Measurements from ENCODE around the gene VPS37C. TPM values are rescaled to one million over a fixed set of nuclear protein-coding genes. Genes with fewer than 3 reads are reported as not detected.

The VPS37C gene
- total and polyA plus RNA-seq, 9 of the 15 experiments (the other 6 are each of a cell fraction or from before 2014, with no cell fraction given): 0.62 to 29.8 (median 11.5) TPM

DNA sequence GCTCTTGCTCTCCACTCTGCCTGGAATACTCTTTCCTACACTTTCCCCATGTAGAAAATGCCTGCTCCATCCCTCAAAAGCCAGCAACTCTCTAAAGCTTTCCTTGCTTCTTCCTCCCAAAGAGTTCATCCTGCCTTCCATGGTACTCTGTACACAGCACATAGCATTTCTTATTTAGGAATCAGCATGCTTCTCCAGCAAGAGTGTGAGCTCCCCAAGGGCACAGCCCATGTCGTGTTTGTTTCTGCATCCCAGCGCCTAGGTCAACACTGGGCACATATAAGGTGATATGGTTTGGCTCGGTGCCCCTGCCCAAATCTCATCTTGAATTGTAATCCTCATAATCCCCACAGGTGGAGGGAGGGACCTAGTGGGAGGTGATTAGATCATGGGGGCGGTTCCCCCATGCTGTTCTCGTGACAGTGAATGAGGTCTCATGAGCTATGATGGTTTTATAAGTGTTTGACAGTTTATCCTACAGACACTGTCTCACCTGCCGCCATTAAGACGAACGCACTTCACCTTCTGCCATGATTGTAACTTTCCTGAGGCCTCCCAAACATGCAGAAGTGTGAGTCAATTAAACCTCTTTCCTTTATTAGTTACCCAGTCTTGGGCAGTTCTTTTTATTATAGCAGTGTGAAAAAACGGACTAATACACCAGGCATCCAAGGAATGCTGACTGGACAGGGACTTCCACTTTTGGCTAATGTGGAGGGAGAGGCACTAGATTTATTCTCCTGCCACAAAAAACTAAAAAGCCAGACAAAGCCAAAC lies 8.2 kb downstream of the VPS37C start:
- POLR2A ChIA-PET: interaction anchor here (0.9 to 2.8 kb wide), 4 partner anchors 13 to 19 kb away, joined by 3 to 13 read pairs (median 4); no protein-coding TSS in a partner anchor
- no peaks in the 10 kb centered on the region for H3K27me3 ChIP-seq (ENCODE audit: control insufficient read depth in 2 of 2, insufficient read depth in 2 of 2, low read length in 2 of 2)
- peaks cover 10% of the 10 kb centered on the region for H3K9me1 ChIP-seq (ENCODE audit: control insufficient read depth, insufficient read depth, low read length)
- DNase-seq (ENCODE audit: extremely low read depth in 1 of 4, low spot score in 3 of 4) (peak in 1 of 4 experiments; percentile 40), ATAC-seq (peak; percentile 21), FAIRE-seq (no peak)
- intact Hi-C loops (cut with micrococcal nuclease): no loop called here
- peaks cover 21% of the 10 kb centered on the region; the same call in 2 of the 3 replicates for H3K36me3 ChIP-seq (ENCODE audit: control insufficient read depth, insufficient read depth, low read length)
- peak overlapping the region; percentile 42; the same call in 1 of the 2 replicates for H3K4me2 ChIP-seq (ENCODE audit: insufficient read depth, low read length)
- no TSS peak for BruUV-seq (replicated peaks)
- H4K20me1 ChIP-seq (replicated peaks; ENCODE audit: control insufficient read depth, insufficient read depth, low read length): peaks cover 26% of the 10 kb centered on the region
- CTCF ChIA-PET (ENCODE audit: low intra/inter-chr PET ratio): no interaction called here
- no peak overlapping the region for H3K4me3 ChIP-seq
- peaks cover 40 to 48% of the 10 kb centered on the region in 2 experiments for H3K4me1 ChIP-seq (replicated peaks in 1 of 2; ENCODE audit: control insufficient read depth in 2 of 2, insufficient read depth in 2 of 2, low read length in 2 of 2)
- H3K27ac ChIP-seq (ENCODE audit: extremely low read depth, low read depth, low read length): peak overlapping the region; percentile 58; the same call in 1 of the 3 replicates
- no peak overlapping the region for H2AFZ ChIP-seq (ENCODE audit: low read depth, low read length)
- WGBS (ENCODE audit: insufficient coverage, low coverage, missing lambda C conversion rate): 39% methylated on average over 9 of the region's 9 CpGs
- TF ChIP-seq ESRRA (IDR thresholded peaks at IDR 0.05; ENCODE audit: borderline replicate concordance, low read depth) (no peak), MEIS2 (IDR thresholded peaks at IDR 0.05; ENCODE audit: partially characterized antibody) (peak; percentile 42), SRSF7 (optimal IDR thresholded peaks at IDR 0.05; ENCODE audit: low read depth, low read length) (no peak), C11orf30 (IDR thresholded peaks at IDR 0.05; ENCODE audit: low read depth) (peak; percentile 37; the same call in 1 of the 2 replicates), POLR2AphosphoS5 (IDR thresholded peaks at IDR 0.05; ENCODE audit: control insufficient read depth, insufficient read depth, low read depth, low read length) (no peak), BHLHE40 (IDR thresholded peaks at IDR 0.05; ENCODE audit: low read length) (peak; percentile 46; the same call in 1 of the 2 replicates), HDAC1 (IDR thresholded peaks at IDR 0.05) (0 out of 4 replicates have a peak, but pooled peaks of 1 of the 2 experiments have one; percentile 20), MAFG (tag; conservative IDR thresholded peaks at IDR 0.05) (0 out of 2 replicates have a peak, but pooled peaks have one; percentile 20), PHF8 (IDR thresholded peaks at IDR 0.05; ENCODE audit: borderline replicate concordance, low read length) (no peak), EGR1 (conservative IDR thresholded peaks at IDR 0.05) (peak; percentile 31; the same call in 1 of the 2 replicates)
- TF ChIP-seq, protein P1, sequence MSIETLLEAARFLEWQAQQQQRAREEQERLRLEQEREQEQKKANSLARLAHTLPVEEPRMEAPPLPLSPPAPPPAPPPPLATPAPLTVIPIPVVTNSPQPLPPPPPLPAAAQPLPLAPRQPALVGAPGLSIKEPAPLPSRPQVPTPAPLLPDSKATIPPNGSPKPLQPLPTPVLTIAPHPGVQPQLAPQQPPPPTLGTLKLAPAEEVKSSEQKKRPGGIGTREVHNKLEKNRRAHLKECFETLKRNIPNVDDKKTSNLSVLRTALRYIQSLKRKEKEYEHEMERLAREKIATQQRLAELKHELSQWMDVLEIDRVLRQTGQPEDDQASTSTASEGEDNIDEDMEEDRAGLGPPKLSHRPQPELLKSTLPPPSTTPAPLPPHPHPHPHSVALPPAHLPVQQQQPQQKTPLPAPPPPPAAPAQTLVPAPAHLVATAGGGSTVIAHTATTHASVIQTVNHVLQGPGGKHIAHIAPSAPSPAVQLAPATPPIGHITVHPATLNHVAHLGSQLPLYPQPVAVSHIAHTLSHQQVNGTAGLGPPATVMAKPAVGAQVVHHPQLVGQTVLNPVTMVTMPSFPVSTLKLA (conservative IDR thresholded peaks at IDR 0.05): 0 out of 4 replicates have a peak, but pooled peaks of 1 of the 2 experiments have one; percentile 15
- TF ChIP-seq, protein P2, sequence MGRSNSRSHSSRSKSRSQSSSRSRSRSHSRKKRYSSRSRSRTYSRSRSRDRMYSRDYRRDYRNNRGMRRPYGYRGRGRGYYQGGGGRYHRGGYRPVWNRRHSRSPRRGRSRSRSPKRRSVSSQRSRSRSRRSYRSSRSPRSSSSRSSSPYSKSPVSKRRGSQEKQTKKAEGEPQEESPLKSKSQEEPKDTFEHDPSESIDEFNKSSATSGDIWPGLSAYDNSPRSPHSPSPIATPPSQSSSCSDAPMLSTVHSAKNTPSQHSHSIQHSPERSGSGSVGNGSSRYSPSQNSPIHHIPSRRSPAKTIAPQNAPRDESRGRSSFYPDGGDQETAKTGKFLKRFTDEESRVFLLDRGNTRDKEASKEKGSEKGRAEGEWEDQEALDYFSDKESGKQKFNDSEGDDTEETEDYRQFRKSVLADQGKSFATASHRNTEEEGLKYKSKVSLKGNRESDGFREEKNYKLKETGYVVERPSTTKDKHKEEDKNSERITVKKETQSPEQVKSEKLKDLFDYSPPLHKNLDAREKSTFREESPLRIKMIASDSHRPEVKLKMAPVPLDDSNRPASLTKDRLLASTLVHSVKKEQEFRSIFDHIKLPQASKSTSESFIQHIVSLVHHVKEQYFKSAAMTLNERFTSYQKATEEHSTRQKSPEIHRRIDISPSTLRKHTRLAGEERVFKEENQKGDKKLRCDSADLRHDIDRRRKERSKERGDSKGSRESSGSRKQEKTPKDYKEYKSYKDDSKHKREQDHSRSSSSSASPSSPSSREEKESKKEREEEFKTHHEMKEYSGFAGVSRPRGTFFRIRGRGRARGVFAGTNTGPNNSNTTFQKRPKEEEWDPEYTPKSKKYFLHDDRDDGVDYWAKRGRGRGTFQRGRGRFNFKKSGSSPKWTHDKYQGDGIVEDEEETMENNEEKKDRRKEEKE (IDR thresholded peaks at IDR 0.05; ENCODE audit: borderline replicate concordance in 1 of 2, control insufficient read depth in 1 of 2, low read depth in 2 of 2, low read length in 1 of 2): no peak
- TF ChIP-seq, protein P3, sequence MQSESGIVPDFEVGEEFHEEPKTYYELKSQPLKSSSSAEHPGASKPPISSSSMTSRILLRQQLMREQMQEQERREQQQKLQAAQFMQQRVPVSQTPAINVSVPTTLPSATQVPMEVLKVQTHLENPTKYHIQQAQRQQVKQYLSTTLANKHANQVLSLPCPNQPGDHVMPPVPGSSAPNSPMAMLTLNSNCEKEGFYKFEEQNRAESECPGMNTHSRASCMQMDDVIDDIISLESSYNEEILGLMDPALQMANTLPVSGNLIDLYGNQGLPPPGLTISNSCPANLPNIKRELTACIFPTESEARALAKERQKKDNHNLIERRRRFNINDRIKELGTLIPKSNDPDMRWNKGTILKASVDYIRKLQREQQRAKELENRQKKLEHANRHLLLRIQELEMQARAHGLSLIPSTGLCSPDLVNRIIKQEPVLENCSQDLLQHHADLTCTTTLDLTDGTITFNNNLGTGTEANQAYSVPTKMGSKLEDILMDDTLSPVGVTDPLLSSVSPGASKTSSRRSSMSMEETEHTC (IDR thresholded peaks at IDR 0.05): 0 out of 2 replicates have a peak, but pooled peaks have one; percentile 39
- no peak overlapping the region for H3K9ac ChIP-seq (ENCODE audit: insufficient read depth in 1 of 2, low read depth in 2 of 2, low read length in 2 of 2)
- peaks cover 93% of the 10 kb centered on the region for H3K79me2 ChIP-seq (ENCODE audit: control insufficient read depth, insufficient read depth, low read length)
- in situ Hi-C loops (cut with MboI): no loop called here
- H3K9me3 ChIP-seq (replicated peaks; ENCODE audit: control insufficient read depth, insufficient read depth, low read depth, low read length): peaks cover 3% of the 10 kb centered on the region; the same call in 1 of the 2 replicates
